Measurements from ENCODE around the gene ANKS1A. TPM values are rescaled to one million over a fixed set of nuclear protein-coding genes. Genes with fewer than 3 reads are reported as not detected.
"Not testable (repeated sequence)": the region's sequence is repeated elsewhere in the genome, so short reads cannot be mapped to it uniquely, and the experiment has no call there.

The ANKS1A gene
- total RNA-seq, 1 donor from 2014 or later: 33.5 TPM

GRCh38 chr6:34992376-34992775 lies 103.3 kb downstream of the ANKS1A start:
- no peak for TF ChIP-seq CTCF (IDR thresholded peaks at IDR 0.05; ENCODE audit: borderline replicate concordance)
- no peak for DNase-seq
- H3K9me3 ChIP-seq (replicated peaks): no peaks in the 10 kb centered on the region
- intact Hi-C loops (cut with micrococcal nuclease): no loop called here
- no peaks in the 10 kb centered on the region for H3K27me3 ChIP-seq (ENCODE audit: low read depth)
- peaks cover 79% of the 10 kb centered on the region for H3K36me3 ChIP-seq
- peaks cover 1% of the 10 kb centered on the region for H3K4me1 ChIP-seq
- H3K27ac ChIP-seq (replicated peaks): no peak overlapping the region
- no peak overlapping the region for H3K4me3 ChIP-seq

GRCh38 chr6:34993213-34993612 lies 104.2 kb downstream of the ANKS1A start:
- Histone ChIP-seq H3K4me3 (no peak overlapping the region), H3K27ac (replicated peaks) (no peak overlapping the region), H3K4me1 (no peaks in the 10 kb centered on the region), H3K9me3 (replicated peaks) (no peaks in the 10 kb centered on the region), H3K27me3 (ENCODE audit: low read depth) (no peaks in the 10 kb centered on the region), H3K36me3 (peaks cover 82% of the 10 kb centered on the region)
- intact Hi-C loops (cut with micrococcal nuclease): no loop called here
- TF ChIP-seq CTCF (IDR thresholded peaks at IDR 0.05; ENCODE audit: borderline replicate concordance): no peak
- DNase-seq: no peak

- no peak overlapping the region for H3K27ac ChIP-seq (replicated peaks)
- no peaks in the 10 kb centered on the region for H3K9me3 ChIP-seq (replicated peaks)
- TF ChIP-seq CTCF (IDR thresholded peaks at IDR 0.05; ENCODE audit: borderline replicate concordance): no peak
- intact Hi-C loops (cut with micrococcal nuclease): no loop called here
- no peak overlapping the region for H3K4me3 ChIP-seq
- peaks cover 70% of the 10 kb centered on the region for H3K36me3 ChIP-seq
- H3K4me1 ChIP-seq: no peaks in the 10 kb centered on the region
- DNase-seq: no peak
- no peaks in the 10 kb centered on the region for H3K27me3 ChIP-seq (ENCODE audit: low read depth)
Measured at GRCh38 chr6:34994693-34995092, 105.6 kb downstream of the ANKS1A start.

- peaks cover 54% of the 10 kb centered on the region for H3K36me3 ChIP-seq
- H3K4me1 ChIP-seq; intact Hi-C loops (cut with micrococcal nuclease): not testable (repeated sequence)
Measured at GRCh38 chr6:34998417-34998816, 109.4 kb downstream of the ANKS1A start.

GRCh38 chr6:34999153-34999552 lies 110.1 kb downstream of the ANKS1A start:
- H3K27me3 ChIP-seq (ENCODE audit: low read depth); H3K4me3 ChIP-seq; DNase-seq; H3K9me3 ChIP-seq (replicated peaks); H3K27ac ChIP-seq (replicated peaks); H3K4me1 ChIP-seq; intact Hi-C loops (cut with micrococcal nuclease): not testable (repeated sequence)
- H3K36me3 ChIP-seq: peaks cover 49% of the 10 kb centered on the region

More at GRCh38 chr6:34998417-34998816, 109.4 kb downstream of the ANKS1A start:
- not testable (repeated sequence) for H3K27ac ChIP-seq (replicated peaks); H3K4me3 ChIP-seq; H3K9me3 ChIP-seq (replicated peaks); DNase-seq; H3K27me3 ChIP-seq (ENCODE audit: low read depth)

GRCh38 chr6:34999962-35000361 lies 110.9 kb downstream of the ANKS1A start:
- intact Hi-C loops (cut with micrococcal nuclease); DNase-seq; H3K9me3 ChIP-seq (replicated peaks); H3K4me1 ChIP-seq; H3K4me3 ChIP-seq; H3K27me3 ChIP-seq (ENCODE audit: low read depth); H3K27ac ChIP-seq (replicated peaks): not testable (repeated sequence)
- H3K36me3 ChIP-seq: peaks cover 41% of the 10 kb centered on the region

- H3K4me1 ChIP-seq; H3K9me3 ChIP-seq (replicated peaks); H3K27me3 ChIP-seq (ENCODE audit: low read depth); H3K4me3 ChIP-seq; DNase-seq; H3K27ac ChIP-seq (replicated peaks); intact Hi-C loops (cut with micrococcal nuclease): not testable (repeated sequence)
- H3K36me3 ChIP-seq: peaks cover 36% of the 10 kb centered on the region
Measured at GRCh38 chr6:35001349-35001748, 112.3 kb downstream of the ANKS1A start.

- DNase-seq; H3K27me3 ChIP-seq (ENCODE audit: low read depth); H3K9me3 ChIP-seq (replicated peaks); H3K4me1 ChIP-seq; H3K27ac ChIP-seq (replicated peaks); intact Hi-C loops (cut with micrococcal nuclease); H3K4me3 ChIP-seq: not testable (repeated sequence)
- peaks cover 21% of the 10 kb centered on the region for H3K36me3 ChIP-seq
Measured at GRCh38 chr6:35003886-35004530, 115.0 kb downstream of the ANKS1A start.
